H9 (cell line): ENCODE data around the gene AGAP3. TPM values are rescaled to one million over a fixed set of nuclear protein-coding genes. Genes with fewer than 3 reads are reported as not detected.

Experiments used
- DNase-seq: peaks from one replicate; pipeline ENCODE4 v3.0.0-alpha.2; 2017
- H2AFZ ChIP-seq: one replicate; pipeline ENCODE4 v1.6.1; 2013; ENCODE audit warnings: mild to moderate bottlenecking, low read length, control low read depth, moderate library complexity
- H2AK5ac ChIP-seq: 2 replicates; pipeline ENCODE4 v1.6.1; 2013; ENCODE audit warnings: low read length, control low read depth, mixed read lengths; ENCODE audit not compliant: insufficient read length
- H2BK120ac ChIP-seq: one replicate; pipeline ENCODE4 v1.6.1; 2013; ENCODE audit warnings: low read depth, mild to moderate bottlenecking, low read length, control low read depth, inconsistent platforms; ENCODE audit not compliant: poor library complexity, severe bottlenecking
- H2BK12ac ChIP-seq: 2 replicates; pipeline ENCODE4 v1.6.1; 2013; ENCODE audit warnings: low read length, control low read depth, mixed read lengths, low read depth; ENCODE audit not compliant: insufficient read length
- H2BK15ac ChIP-seq: 2 replicates; pipeline ENCODE4 v1.6.1; 2013; ENCODE audit warnings: low read depth, low read length, control low read depth
- H2BK20ac ChIP-seq: one replicate; pipeline ENCODE4 v1.6.1; 2013; ENCODE audit warnings: low read depth, mild to moderate bottlenecking, low read length, control low read depth, inconsistent platforms; ENCODE audit not compliant: poor library complexity, severe bottlenecking
- H2BK5ac ChIP-seq: 2 replicates; pipeline ENCODE4 v1.6.1; 2013; ENCODE audit warnings: low read length, control low read depth, mixed read lengths; ENCODE audit not compliant: insufficient read length
- H3K14ac ChIP-seq: 2 replicates; pipeline ENCODE4 v1.6.1; 2013; ENCODE audit warnings: low read length, control low read depth; ENCODE audit not compliant: insufficient read depth
- H3K18ac ChIP-seq: 2 replicates; pipeline ENCODE4 v1.6.1; 2013; ENCODE audit warnings: low read depth, mild to moderate bottlenecking, mixed read lengths, low read length, control low read depth; ENCODE audit not compliant: insufficient read length
- H3K23ac ChIP-seq: 2 replicates; pipeline ENCODE4 v1.6.1; 2013; ENCODE audit warnings: low read length, control low read depth, mixed read lengths, low read depth; ENCODE audit not compliant: insufficient read length
- H3K23me2 ChIP-seq: 2 replicates; pipeline ENCODE4 v1.6.1; 2013; ENCODE audit warnings: low read depth, mild to moderate bottlenecking, mixed read lengths, low read length, control low read depth; ENCODE audit not compliant: insufficient read length, poor library complexity, severe bottlenecking
- H3K27ac ChIP-seq: 2 replicates; pipeline ENCODE4 v1.5.1; 2013; ENCODE audit warnings: low read length, control low read depth, mixed read lengths, low read depth; ENCODE audit not compliant: insufficient read length
- H3K27me3 ChIP-seq: 2 replicates; pipeline ENCODE4 v1.6.1; 2013; ENCODE audit warnings: low read length, control low read depth, inconsistent platforms; ENCODE audit not compliant: insufficient read depth
- H3K4ac ChIP-seq: 2 replicates; pipeline ENCODE4 v1.6.1; 2013; ENCODE audit warnings: low read depth, mild to moderate bottlenecking, control low read depth, inconsistent platforms, low read length, moderate library complexity
- H3K4me1 ChIP-seq: 2 replicates; pipeline ENCODE4 v1.6.1; 2013; ENCODE audit warnings: low read length, control low read depth, inconsistent platforms; ENCODE audit not compliant: insufficient read depth
- H3K4me2 ChIP-seq: 2 replicates; pipeline ENCODE4 v1.6.1; 2013; ENCODE audit warnings: low read length, control low read depth, mixed read lengths; ENCODE audit not compliant: insufficient read length, insufficient read depth
- H3K56ac ChIP-seq: 2 replicates; pipeline ENCODE4 v1.6.1; 2013; ENCODE audit warnings: low read depth, mild to moderate bottlenecking, mixed read lengths, low read length, control low read depth; ENCODE audit not compliant: insufficient read length
- H3K79me1 ChIP-seq: 2 replicates; pipeline ENCODE4 v1.6.1; 2013; ENCODE audit warnings: low read depth, mild to moderate bottlenecking, moderate library complexity, low read length, control low read depth, inconsistent platforms; ENCODE audit not compliant: insufficient read depth, poor library complexity, severe bottlenecking
- H3K79me2 ChIP-seq: 2 replicates; pipeline ENCODE4 v1.6.1; 2013; ENCODE audit warnings: low read length, control low read depth, inconsistent platforms; ENCODE audit not compliant: insufficient read depth
- H3K9ac ChIP-seq: 2 replicates; pipeline ENCODE4 v1.6.1; 2013; ENCODE audit warnings: low read length, control low read depth, mixed read lengths; ENCODE audit not compliant: insufficient read length; ENCODE audit errors: extremely low read depth
- H3K9me3 ChIP-seq: one replicate; pipeline ENCODE4 v1.6.1; 2013; ENCODE audit warnings: low read depth, low read length, inconsistent platforms; ENCODE audit not compliant: control insufficient read depth
- H3T11ph ChIP-seq: one replicate; pipeline ENCODE4 v1.6.1; 2013; ENCODE audit warnings: mild to moderate bottlenecking, low read length, control low read depth, inconsistent platforms
- H4K20me1 ChIP-seq: one replicate; pipeline ENCODE4 v1.6.1; 2013; ENCODE audit not compliant: control insufficient read depth, insufficient read length, insufficient read depth
- H4K5ac ChIP-seq: 2 replicates; pipeline ENCODE4 v1.6.1; 2013; ENCODE audit warnings: low read depth, mild to moderate bottlenecking, mixed read lengths, low read length, control low read depth; ENCODE audit not compliant: insufficient read length
- H4K8ac ChIP-seq: replicated peaks from 2 replicates; pipeline ENCODE4 v1.6.1; 2013; ENCODE audit warnings: low read length, control low read depth, mixed read lengths, low read depth; ENCODE audit not compliant: insufficient read length
- H4K91ac ChIP-seq: 2 replicates; pipeline ENCODE4 v1.6.1; 2013; ENCODE audit warnings: low read depth, mild to moderate bottlenecking, moderate library complexity, mixed read lengths, low read length, control low read depth; ENCODE audit not compliant: insufficient read length
- H3K27ac Mint-ChIP-seq, 3 experiments: 2 replicates in 2 of 3; 3 replicates in 1 of 3; pipeline ENCODE4 v1.8.0; 2020 to 2021; ENCODE audit warnings: mixed read lengths in 3 of 3, mild to moderate bottlenecking in 1 of 3, moderate library complexity in 1 of 3
- H3K27me3 Mint-ChIP-seq: 2 replicates; pipeline ENCODE4 v1.8.0; 2021; ENCODE audit warnings: low read depth, mild to moderate bottlenecking, moderate library complexity, mixed read lengths
- H3K36me3 Mint-ChIP-seq, 3 experiments: 2 replicates in 2 of 3; 3 replicates in 1 of 3; pipeline ENCODE4 v1.8.0; 2020 to 2021; ENCODE audit warnings: low read depth in 3 of 3, mixed read lengths in 3 of 3; ENCODE audit not compliant: insufficient read depth in 1 of 3
- H3K4me1 Mint-ChIP-seq, 2 experiments: 2 replicates each; pipeline ENCODE4 v1.8.0; 2020; ENCODE audit warnings: mixed read lengths in 2 of 2
- H3K4me3 Mint-ChIP-seq, 2 experiments: 2 replicates in 1 of 2; 3 replicates in 1 of 2; pipeline ENCODE4 v1.8.0; 2020 to 2021; ENCODE audit warnings: mild to moderate bottlenecking in 2 of 2, mixed read lengths in 2 of 2, moderate library complexity in 1 of 2
- H3K9me3 Mint-ChIP-seq, 2 experiments: 2 replicates in 1 of 2; 3 replicates in 1 of 2; pipeline ENCODE4 v1.8.0; 2020; ENCODE audit warnings: mild to moderate bottlenecking in 2 of 2, mixed read lengths in 2 of 2, moderate library complexity in 1 of 2
- WGBS: extraction: QIAGEN DNeasy Blood & Tissue Kit; methylation state at CpG from one replicate; pipeline ENCODE4 v1.1.7; 2013; ENCODE audit warnings: missing lambda C conversion rate, low lambda C conversion rate, mixed read lengths; ENCODE audit not compliant: insufficient read length; ENCODE audit errors: extremely low coverage; 5-methylcytosine and 5-hydroxymethylcytosine counted together
- total RNA-seq: library from RNA; stranded (reverse); gene quantifications from 2 replicates; pipeline ENCODE4 v1.2.1, GENCODE V29; 2021
- TF ChIP-seq, protein P1 (sequence below): fragments of 200-600 bp; sonication (generic); conservative IDR thresholded peaks from 3 replicates; pipeline ENCODE4 v1.8.0; 2021; ENCODE audit warnings: antibody characterized with exemption, mild to moderate bottlenecking

AGAP3 gene
- total RNA-seq, 1 experiment from 2014 or later = 97.7 TPM

GRCh38 chr7:151038951-151039849, 47.1 kb upstream of the AGAP3 start:
- Histone ChIP-seq H2BK5ac (no peak overlapping the region), H4K20me1 (no peaks in the 10 kb centered on the region), H3K27me3 (no peaks in the 10 kb centered on the region), H3T11ph (no peak overlapping the region), H3K9ac (no peak overlapping the region), H2BK15ac (no peak overlapping the region), H2BK120ac (no peak overlapping the region), H3K56ac (no peak overlapping the region), H4K91ac (no peak overlapping the region), H4K5ac (no peak overlapping the region), H4K8ac (no peak overlapping the region), H2AK5ac (no peak overlapping the region), H2BK12ac (no peak overlapping the region), H3K23ac (no peak overlapping the region), H2AFZ (no peak overlapping the region), H3K79me2 (no peaks in the 10 kb centered on the region), H3K4me2 (no peak overlapping the region), H3K23me2 (no peaks in the 10 kb centered on the region), H3K4ac (no peak overlapping the region), H3K27ac (no peak overlapping the region), H2BK20ac (no peak overlapping the region), H3K9me3 (no peaks in the 10 kb centered on the region), H3K79me1 (no peaks in the 10 kb centered on the region), H3K4me1 (no peaks in the 10 kb centered on the region), H3K18ac (no peak overlapping the region), H3K14ac (no peak overlapping the region)
- Mint-ChIP-seq H3K27me3 (peaks cover 5% of the 10 kb centered on the region), H3K27ac (peak overlapping the region; percentile 18 to 53 (median 40); a peak in 1 of 7 replicates), H3K9me3 (no peaks in the 10 kb centered on the region; a peak in 1 of 5 replicates), H3K36me3 (peaks cover 0 to 8% (median 4%) of the 10 kb centered on the region in 3 experiments; a peak in 4 of 7 replicates), H3K4me1 (peaks cover 2% of the 10 kb centered on the region in 2 experiments; a peak in 1 of 4 replicates), H3K4me3 (no peak overlapping the region; a peak in 1 of 5 replicates)
- DNase-seq = no peak
- no CpG with 5 or more reads among the region's 12 CpGs for WGBS
- TF ChIP-seq, protein P1, sequence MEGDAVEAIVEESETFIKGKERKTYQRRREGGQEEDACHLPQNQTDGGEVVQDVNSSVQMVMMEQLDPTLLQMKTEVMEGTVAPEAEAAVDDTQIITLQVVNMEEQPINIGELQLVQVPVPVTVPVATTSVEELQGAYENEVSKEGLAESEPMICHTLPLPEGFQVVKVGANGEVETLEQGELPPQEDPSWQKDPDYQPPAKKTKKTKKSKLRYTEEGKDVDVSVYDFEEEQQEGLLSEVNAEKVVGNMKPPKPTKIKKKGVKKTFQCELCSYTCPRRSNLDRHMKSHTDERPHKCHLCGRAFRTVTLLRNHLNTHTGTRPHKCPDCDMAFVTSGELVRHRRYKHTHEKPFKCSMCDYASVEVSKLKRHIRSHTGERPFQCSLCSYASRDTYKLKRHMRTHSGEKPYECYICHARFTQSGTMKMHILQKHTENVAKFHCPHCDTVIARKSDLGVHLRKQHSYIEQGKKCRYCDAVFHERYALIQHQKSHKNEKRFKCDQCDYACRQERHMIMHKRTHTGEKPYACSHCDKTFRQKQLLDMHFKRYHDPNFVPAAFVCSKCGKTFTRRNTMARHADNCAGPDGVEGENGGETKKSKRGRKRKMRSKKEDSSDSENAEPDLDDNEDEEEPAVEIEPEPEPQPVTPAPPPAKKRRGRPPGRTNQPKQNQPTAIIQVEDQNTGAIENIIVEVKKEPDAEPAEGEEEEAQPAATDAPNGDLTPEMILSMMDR = no peak
